ENCODE measurements around the gene PDXP.

DNA sequence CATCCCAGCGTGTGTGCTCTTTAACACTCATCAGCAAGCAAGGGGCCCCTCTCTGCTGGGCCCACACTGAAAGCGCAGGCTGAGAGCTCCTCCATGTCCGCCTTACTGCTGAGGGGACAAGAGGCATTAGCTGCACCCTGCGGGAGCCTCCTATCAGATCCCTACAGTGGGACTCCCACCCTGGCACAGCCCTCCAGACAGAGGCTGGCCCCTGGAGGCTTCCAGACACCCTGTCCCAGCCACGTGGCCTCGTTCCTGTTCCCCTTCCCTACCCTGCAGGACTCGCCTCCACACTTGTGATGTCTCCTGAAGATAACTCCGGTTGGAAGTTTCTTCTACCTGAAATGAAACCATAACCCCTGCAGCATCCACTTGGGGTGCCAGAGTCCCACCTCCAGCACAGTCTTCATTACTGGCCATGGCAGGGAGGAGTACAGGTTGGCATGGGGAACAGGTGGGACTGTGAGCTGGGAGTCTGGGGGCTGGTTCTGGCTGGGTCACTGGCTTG is 24.1 kb upstream of the PDXP start:
- TF ChIP-seq EZH2 (IDR thresholded peaks at IDR 0.05; ENCODE audit: insufficient read depth, low read length) = no peak
- TF ChIP-seq, protein P1, sequence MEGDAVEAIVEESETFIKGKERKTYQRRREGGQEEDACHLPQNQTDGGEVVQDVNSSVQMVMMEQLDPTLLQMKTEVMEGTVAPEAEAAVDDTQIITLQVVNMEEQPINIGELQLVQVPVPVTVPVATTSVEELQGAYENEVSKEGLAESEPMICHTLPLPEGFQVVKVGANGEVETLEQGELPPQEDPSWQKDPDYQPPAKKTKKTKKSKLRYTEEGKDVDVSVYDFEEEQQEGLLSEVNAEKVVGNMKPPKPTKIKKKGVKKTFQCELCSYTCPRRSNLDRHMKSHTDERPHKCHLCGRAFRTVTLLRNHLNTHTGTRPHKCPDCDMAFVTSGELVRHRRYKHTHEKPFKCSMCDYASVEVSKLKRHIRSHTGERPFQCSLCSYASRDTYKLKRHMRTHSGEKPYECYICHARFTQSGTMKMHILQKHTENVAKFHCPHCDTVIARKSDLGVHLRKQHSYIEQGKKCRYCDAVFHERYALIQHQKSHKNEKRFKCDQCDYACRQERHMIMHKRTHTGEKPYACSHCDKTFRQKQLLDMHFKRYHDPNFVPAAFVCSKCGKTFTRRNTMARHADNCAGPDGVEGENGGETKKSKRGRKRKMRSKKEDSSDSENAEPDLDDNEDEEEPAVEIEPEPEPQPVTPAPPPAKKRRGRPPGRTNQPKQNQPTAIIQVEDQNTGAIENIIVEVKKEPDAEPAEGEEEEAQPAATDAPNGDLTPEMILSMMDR (IDR thresholded peaks at IDR 0.05; ENCODE audit: insufficient read depth, low read depth, low read length) = no peak
